HG03521 (cell line): ENCODE results near the gene FUT4.
A peak's percentile ranks its signal among the peaks of the same experiment; 100 is the strongest.
"Not testable (repeated sequence)": the region's sequence is repeated elsewhere in the genome, so short reads cannot be mapped to it uniquely, and the experiment has no call there.

ENCODE experiments used
- ATAC-seq: cut with Tn5 transposase; IDR thresholded peaks from one replicate; pipeline ENCODE4 v1.9.1; 2021; ENCODE audit warnings: mild to moderate bottlenecking, moderate library complexity; ENCODE audit not compliant: unreplicated experiment

FUT4 gene

GRCh38 chr11:94563176-94563847 is 19.6 kb downstream of the FUT4 start:
- ATAC-seq, result no peak

GRCh38 chr11:94563848-94564467 is 20.2 kb downstream of the FUT4 start:
- ATAC-seq, result no peak

- no peak for ATAC-seq
These were observed 23.5 kb downstream of the FUT4 start, which contains the start of gene PIWIL4 for GRCh38 chr11:94567181-94567670. TSS of gene PIWIL4 (plus strand) at chr11:94567368. CDS start at chr11:94567519, 151 bp downstream.

- ATAC-seq, result no peak
These were observed 24.5 kb downstream of the FUT4 start for GRCh38 chr11:94568200-94568599.

- ATAC-seq, result no peak
These were observed 25.0 kb downstream of the FUT4 start for GRCh38 chr11:94568717-94569116.

- ATAC-seq, result not testable (repeated sequence)
These were observed 29.3 kb downstream of the FUT4 start for GRCh38 chr11:94572975-94573374.

DNA sequence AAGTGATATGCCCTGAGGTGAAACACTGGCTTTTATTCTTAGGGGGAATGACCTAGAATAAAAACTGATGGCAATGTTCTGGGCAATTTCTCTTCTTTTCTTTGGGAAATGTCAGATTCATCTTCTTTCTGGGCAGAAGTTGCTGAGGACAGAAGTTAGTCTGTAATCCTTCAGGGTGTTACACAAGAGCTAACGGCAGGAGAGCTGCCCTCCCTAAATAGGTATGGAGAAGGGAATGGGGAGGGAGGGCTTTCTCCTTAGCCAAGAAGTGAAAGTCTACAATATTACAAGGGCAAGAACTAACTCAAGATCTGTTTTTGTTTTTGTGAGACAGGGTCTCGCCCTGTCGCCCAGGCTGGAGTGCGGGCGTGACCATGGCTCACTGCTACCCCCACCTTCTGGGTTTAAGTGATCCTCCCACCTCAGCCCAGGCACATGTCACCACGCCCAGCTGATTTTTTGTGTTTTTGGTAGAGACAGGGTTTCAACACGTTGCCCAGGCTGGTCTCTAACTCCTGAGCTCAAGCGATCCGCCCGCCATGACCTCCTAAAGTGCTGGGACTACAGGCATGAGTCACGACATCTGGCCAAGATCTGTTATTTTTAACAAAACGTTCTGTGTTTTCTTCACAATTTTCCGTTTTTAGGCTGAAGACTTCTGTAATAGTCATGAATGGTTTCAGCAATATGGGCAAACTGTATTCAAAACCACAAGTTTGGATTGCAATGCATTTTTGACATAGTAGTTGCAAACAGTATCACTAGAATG is 30.7 kb downstream of the FUT4 start:
- no peak for ATAC-seq

- ATAC-seq, result no peak
These were observed 32.6 kb downstream of the FUT4 start for GRCh38 chr11:94576306-94576705.

GRCh38 chr11:94577841-94578240 is 34.1 kb downstream of the FUT4 start:
- no peak for ATAC-seq

GRCh38 chr11:94581926-94582325 is 38.2 kb downstream of the FUT4 start:
- no peak for ATAC-seq

GRCh38 chr11:94583213-94583865 is 39.6 kb downstream of the FUT4 start:
- ATAC-seq, result no peak

- no peak for ATAC-seq
These were observed 40.3 kb downstream of the FUT4 start for GRCh38 chr11:94583866-94584500.

DNA sequence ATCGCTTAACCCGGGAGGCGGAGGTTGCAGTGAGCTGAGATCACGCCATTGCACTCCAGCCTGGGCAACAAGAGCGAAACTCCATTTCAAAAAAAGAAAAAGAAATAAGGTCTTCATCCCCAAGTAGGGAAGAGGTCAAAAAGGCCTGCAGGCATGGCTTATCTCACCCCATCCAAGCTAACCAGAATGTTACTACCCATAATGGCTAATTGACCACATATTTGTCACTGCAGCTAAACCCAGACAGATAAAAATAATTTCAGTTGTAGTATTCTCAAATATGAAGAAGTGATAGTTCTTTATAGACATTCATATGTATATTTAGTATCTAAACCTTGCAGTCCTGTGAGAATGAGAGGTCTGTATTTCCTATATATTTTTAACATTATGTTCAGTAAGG is 41.3 kb downstream of the FUT4 start:
- ATAC-seq, result no peak

GRCh38 chr11:94585399-94585798 is 41.7 kb downstream of the FUT4 start:
- no peak for ATAC-seq

DNA sequence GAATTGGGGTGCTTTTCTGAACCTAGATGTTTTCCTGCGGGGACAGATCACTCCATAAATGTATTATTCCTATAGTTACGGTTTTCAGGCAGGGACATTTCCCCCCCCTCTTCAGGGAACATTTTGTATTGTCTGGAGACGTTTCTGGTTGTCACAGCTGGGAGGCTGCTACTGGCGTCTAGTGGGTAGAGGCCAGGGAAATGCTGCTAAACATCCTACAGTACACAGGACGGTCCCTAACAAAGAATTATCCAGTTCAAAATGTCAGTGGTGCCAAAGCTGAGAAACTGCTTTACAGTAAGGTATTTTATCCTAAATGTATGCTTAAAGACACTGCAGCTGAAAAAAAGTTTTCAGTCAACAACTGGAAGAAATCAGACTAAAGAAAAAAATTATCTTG is 42.8 kb downstream of the FUT4 start:
- no peak for ATAC-seq

- no peak for ATAC-seq
These were observed 43.3 kb downstream of the FUT4 start for GRCh38 chr11:94586978-94587377.

- ATAC-seq, result no peak
These were observed 44.7 kb downstream of the FUT4 start for GRCh38 chr11:94588366-94588942.

GRCh38 chr11:94590352-94591041 is 46.8 kb downstream of the FUT4 start:
- ATAC-seq, result no peak

GRCh38 chr11:94593030-94593429 is 49.3 kb downstream of the FUT4 start:
- peak; percentile 86 for ATAC-seq

- ATAC-seq, result no peak
These were observed 51.4 kb downstream of the FUT4 start for GRCh38 chr11:94595076-94595475.
